Fibroblast of skin of abdomen (primary cell): ENCODE data around the gene SLC37A1. TPM values are rescaled to one million over a fixed set of nuclear protein-coding genes. Genes with fewer than 3 reads are reported as not detected.
"Not testable (repeated sequence)": the region's sequence is repeated elsewhere in the genome, so short reads cannot be mapped to it uniquely, and the experiment has no call there.

Experiments used
- DNase-seq: peaks from one replicate; pipeline ENCODE4 v3.0.0-alpha.2; 2013
- polyA plus RNA-seq, 2 experiments: library from polyadenylated mRNA; unstranded; fragments of 120-200 nt; gene quantifications; one replicate each; pipeline ENCODE4 v1.2.1, GENCODE V29; 2013; ENCODE audit not compliant: insufficient read length in 2 of 2

Gene SLC37A1
- polyA plus RNA-seq (2013, experiment 1 of 2; ENCODE audit: insufficient read length) = 0.22 TPM
- polyA plus RNA-seq (2013, experiment 2 of 2; ENCODE audit: insufficient read length) = 0.26 TPM

DNA sequence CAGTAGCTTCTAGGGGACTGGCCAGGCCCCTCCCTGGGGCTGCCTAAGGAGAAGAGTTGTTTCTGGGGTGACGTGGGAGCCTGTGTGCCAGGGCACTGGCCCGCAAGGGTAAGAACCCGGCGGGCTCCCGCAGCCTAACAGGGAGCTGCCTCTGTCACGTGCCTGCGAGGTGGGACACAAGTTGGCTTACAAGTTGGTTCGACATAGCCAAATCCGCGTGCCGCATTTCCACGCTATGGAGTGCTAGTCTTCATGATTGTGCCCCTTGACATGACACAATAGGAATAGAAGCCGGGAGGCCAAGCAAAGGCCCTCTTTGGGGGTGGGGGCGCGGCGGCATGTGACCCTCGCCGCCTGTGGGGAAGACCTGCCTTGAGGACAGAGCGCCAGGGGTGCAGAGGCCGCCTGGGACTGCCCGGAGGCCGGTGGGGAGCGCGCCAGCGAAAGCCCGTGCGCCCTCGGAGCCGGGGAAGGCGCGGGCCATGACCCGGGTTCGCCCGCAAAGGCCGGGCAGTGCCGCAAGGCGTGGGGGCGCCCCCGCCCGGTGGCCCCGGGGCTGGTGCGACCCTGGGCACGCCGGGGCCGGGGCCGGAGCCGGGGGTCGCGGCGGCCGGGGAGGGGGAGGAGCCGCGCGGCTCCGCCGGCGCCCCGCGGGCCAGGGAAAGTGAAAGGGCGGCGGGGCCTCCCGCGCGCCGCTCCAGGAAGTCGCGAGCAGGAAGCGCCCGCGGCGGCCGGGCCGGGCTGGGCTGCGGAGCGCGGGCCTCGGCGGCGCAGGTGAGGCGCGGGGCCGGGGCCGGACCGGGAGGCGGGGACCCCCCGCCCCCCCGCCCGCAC lies at the start of gene SLC37A1:
Gene SLC37A1, plus strand, starts transcription at position 702 of the 834 bp plus-strand sequence. CDS start 4,603 bp downstream, outside the sequence.
- no peak for DNase-seq

DNA sequence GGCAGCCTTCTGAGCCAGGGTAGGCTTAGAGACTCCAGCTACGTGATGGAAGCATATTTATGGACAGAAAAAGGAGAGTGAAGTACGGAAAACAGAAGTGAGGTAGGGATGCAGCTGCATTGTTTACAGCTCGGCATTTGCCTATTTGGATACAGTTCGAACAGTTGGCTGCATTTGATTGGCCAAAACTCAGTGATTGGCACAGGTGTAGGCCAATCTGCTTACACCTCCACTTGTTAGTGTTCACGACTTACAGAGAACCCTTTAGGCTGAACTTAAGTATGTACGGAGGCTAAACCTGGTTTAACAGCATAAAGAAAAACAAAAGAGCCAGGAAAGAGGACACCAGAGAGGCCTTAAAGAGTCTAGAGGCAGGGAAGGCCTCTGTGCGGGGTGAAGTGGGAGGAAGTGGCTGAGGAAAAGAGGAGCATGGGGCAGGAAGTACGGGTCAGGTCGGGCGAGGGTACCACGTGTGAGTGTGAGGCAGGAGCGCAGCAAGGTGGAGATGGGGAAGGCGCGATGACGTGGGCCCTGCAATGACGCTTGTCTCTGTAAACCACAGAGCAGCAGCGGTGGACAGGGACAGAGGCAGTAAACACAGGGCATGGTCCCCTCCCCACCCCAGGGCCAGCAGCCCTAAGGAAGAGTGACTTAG lies 49.7 kb upstream of the SLC37A1 start:
- DNase-seq = peak; percentile 21

DNA sequence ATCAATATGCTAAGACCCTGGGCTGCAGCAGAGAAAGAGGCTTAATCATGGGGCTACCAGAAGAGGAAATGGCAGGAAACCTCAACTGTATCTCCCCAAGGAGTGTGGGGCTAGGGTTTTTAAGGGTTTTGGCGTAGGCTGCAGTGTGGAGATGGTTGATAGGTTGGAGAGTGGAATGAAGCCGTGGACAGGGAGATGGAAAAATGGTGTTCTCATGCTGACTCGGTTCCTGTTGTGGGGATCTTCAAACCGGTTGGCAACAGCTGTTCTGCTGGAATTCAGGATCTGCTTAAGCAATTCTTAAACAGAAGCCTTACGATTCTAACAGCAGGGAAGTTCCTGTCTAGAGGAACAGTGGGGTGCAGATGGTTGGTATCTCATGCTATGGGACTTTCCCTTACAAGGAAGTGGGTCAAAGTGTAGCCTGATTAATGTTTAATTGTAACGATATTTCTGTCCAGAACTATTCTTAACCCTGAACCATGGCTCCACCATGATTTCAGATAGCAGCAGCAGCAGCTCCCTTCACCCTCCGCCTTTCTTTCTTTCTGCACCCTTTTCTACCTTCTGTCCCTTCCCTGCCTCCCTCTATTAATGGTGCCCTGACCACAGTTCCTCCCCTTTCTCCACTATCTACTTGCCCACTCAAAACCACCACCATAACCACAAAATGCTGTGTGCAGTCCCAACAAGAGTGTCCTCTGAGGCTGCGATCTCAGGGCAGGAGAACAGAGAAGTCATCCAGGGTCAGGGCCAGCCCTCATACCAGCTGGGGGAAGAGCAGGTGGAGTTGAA lies 48.4 kb upstream of the SLC37A1 start:
- DNase-seq = no peak

DNA sequence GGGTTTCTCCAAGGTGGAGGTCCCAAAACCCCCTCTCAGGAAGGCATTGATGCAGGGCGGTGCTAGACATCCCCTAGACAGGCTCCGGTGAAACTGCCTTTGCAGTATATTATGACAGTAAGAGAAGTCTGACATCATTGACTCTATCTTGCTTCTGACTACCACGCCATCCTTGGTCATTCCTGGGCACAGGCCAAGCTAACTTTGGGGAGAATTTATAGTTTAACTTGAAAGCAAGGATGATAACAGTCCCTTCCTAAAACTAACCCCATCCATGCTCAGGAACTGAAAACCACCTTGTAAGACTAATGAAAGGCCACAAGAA lies 47.9 kb upstream of the SLC37A1 start:
- DNase-seq = no peak

DNA sequence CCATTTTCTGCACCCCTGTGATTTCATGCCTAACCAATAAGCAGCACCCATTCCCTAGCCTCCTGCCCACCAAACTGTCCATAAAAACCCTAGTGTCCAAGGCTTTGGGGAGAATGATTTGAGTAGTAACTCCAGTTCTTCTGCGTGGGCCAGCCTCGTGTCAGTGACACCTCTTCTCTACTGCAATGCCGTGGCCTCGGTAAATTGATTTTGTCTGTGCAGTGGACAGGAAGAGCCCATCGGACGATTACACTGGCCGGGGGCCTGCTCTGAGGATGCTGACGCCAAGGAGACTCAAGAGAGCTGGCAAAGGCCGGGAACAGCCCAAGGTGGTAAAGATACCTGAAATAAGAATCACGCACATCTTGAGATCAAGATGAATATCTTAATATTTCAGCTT lies 47.0 kb upstream of the SLC37A1 start:
- no peak for DNase-seq

DNA sequence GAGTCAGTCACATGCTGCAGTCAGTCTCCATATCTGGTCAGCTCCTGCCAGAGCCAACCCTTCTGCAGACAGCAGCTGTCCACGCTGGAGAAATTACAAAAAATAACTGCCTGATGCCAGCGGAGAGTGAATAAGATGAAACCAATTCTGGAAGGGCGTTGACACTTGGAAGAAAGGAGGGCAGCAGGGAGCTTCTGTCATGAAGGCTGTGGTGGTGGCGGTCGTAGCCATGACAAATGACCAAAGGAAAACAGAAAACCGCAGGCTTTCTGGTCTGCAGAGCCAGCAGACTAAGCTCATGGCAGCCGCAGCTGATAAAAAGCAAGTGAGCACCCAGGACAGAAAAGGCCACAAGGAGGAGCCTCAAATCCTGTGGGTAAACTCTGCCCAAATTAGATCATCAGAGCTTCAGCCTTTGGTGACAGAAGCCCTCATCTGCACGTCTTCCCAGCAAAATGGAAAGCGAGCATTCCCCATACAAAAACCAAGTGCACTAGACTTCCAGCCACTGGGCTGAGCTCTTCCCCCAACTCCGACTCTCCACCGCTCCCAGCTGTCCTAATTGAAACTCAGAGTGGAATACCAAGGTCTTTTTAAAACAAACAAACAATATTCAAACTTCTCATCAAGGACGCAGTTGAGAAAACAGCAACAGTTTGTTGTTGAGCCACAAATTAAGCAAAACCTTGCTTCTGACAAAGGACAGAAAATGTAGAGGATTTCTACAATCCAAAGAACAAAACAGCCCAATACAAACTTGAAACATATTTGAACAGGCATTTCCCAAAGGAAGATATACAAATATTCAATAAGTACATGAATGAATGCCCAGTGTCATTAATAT lies 46.3 kb upstream of the SLC37A1 start:
- DNase-seq = no peak

DNA sequence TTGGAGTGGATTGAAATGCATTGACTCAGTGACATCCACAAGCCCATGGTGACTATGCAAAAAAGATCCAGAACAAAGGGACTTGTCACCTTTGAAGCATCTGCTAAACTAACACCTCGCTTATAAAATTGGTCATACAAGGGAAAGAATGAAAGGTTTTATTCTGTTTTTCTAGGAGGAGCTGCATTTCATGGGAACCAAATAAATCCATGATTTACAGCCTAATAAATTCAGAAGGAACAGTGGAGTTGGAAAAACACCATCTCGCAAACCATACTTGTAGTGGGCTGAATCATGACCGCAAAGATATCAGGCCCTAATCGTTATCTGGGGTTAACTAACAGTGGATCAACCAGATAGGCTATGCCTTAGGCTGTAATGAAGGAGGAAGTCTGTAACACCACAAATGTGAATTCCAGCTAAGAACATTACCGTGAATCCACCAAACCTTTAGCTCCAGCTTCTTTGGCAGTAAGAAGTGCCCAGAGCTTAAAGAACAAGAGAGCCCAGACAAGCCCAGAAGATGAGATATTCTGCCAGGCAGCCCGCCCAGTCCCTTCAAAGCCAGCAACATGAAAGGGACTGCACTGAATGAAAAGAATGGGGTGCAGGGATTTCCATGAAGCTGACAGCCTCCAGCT lies 45.0 kb upstream of the SLC37A1 start:
- no peak for DNase-seq

DNA sequence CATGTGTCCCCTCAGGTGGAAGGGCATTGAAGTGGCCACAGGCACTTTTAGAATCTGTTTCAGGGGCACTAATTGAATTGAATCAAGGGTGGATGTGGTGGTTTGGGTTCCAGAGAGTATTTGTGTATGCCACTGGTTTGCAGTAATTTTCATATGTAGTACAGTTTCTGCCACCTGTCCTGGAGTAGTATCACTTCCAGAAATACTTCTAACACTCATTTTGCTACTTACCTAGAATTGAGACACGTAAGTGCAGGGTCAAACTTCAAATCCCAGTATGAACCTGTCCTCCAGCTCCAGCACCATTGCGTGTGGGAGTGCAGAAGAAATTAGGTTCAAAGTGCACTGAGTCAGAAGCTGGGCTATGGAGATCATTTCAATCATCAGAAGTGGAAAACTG lies 44.4 kb upstream of the SLC37A1 start:
- DNase-seq = no peak

DNA sequence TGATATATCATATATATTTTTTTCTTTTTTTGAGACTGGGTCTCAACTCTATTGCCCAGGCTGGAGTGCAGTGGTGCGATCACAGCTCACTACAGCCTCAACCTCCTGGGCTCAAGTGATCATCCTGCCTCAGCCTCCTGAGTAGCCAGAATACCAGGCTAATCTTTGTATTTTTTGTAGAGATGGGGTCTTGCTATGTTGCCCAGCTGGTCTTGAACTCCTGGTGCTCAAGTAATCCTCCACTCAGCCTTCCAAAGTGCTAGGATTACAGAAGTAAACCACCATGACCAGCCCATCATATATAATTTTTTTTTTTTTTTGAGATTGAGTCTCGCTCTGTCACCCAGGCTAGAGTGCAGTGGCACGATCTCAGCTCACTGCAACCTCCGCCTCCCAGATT lies 43.9 kb upstream of the SLC37A1 start:
- DNase-seq = not testable (repeated sequence)

DNA sequence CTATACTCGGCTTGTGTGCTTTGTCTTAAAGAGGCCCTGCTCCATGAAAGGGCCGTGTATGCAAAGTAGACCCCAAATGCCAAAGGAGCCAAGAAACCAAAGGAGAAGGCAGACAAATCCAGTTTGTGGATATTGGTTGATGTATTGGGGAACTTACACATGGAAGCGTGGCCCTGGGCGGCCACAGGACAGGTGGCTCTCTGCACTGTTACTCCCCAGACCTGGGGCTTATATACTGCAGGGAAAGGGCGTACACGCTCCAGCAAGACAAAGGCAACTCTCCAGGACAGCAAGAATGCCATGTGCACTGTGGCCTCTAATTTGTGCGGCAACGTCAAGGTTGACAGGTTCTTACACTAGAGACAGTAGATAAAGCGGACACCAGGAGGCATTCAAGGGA lies 42.4 kb upstream of the SLC37A1 start:
- DNase-seq = no peak

DNA sequence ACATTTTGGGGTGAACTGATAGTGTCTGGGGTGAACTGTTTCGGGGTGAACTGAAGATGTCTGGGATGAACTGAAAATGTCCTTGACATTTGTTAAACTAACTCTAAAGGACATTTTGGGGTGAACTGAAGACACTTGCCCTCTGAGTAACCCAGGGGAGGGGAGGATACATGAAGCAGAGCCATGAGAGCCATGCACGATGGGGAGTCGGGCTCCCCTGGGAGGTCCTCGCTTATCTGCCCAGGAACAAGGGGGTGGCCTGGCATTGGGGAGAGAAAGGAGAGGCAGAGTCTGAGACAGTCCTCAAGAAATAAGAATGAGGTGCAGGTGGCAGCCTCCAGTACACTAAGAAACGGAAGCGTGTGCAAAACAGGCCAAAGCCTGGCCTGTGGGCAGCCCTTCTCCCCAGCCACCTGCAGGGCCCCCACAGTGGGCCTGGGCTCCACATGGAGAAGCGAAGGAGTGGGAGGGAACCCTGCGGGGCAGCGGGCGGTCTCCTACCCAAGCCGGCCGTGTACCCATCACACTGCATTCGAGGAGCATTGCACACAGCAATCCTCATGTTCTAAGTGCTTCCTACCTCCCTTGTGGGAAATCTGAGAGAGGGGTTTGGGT lies 41.8 kb upstream of the SLC37A1 start:
- no peak for DNase-seq

DNA sequence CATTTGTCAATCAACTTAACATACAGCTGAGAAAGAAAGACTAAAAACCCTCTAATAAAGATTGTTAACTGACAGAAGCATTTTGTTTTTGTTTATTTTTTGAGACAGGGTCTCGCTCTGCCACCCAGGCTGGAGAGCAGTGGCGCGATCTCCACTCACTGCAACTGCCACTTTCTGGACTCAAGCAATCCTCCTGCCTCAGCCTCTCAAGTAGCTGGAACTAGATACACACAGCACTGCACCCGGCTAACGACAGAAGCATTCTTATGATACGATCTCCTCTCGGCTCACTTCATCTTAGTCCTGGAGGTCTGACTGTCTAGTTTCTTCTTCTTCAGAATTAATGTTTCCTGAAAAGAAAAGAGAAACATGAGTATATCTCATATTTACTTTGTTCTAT lies 41.1 kb upstream of the SLC37A1 start:
- DNase-seq = no peak

DNA sequence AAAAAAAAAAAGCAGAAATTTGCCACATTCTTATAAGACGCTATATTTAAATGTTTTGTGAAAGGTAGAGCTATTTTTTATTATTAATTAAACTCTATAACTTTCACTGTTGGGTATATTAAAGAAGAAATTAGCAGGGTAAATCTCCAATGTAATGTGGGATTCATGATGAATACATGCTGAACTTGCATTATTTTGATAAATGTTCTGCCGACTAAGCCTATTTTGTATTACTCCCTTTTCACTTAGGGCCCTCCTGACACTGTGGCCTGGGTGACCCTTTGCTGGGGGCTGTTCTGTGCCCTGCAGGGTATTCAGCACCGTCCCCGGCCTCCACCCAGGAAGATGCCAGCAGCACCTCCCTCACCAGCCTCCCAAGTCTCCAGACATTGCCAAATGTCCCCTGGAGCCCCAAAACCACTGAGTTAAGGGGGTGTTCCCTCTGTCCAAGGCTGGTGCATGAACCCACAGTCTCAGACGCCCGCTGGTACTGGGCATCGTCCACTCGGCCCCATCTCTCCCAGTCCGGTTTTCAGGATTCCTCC lies 40.1 kb upstream of the SLC37A1 start:
- DNase-seq = no peak

DNA sequence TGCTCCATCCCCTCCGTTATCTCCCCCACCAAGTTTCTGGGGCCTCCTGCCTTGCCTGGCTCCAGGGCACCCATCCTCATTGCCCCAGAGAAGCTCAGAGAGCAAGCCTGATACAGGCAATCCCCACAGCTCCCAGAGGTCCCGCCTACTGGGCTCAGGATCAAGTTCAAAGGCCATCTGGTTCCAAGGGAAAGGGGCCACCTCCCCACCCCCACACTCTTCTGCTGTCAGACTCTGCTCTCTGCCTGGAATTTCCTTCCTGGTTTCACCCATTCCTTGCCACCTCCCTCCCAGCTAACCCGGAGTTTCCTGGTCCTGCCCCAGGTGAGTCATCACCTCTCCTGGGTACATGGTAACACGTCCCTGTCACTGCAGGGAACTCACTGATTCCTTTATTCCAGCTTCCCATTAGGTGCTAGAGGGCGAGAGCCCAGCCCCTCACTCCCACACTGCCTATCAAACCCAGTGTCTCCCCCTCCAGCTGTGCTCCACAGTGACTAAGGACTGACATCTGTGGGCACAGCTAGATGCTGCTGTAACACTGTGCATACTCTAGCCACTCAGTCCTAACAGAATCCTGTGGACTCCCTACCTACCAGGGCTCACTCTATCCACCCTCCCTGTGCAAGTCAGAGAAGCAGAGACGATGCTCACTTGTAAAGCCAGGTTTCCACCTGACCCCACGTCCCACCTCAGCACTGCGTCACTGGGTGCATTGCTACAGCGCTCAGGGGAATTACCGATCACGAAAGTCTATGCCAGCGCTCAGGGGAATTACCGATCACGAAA lies 39.4 kb upstream of the SLC37A1 start:
- no peak for DNase-seq

DNA sequence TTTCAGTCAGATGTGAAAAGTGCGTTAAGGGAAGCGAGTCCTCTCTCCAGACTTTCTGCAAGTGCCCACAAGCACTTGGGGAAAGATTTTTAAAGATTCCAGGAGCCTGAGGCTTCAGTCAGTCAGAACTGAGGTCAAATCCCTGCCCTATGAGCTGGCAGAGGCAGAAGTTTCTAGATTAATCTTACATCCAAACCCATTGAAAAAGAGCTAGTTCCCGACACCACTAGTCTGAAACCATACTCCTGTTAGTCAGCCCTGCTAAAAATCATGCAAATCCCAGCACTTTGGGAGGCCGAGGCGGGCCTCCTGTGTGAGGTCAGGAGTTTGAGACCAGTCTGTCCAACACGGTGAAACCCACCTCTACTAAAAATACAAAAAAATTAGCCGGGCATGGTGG lies 38.6 kb upstream of the SLC37A1 start:
- no peak for DNase-seq

DNA sequence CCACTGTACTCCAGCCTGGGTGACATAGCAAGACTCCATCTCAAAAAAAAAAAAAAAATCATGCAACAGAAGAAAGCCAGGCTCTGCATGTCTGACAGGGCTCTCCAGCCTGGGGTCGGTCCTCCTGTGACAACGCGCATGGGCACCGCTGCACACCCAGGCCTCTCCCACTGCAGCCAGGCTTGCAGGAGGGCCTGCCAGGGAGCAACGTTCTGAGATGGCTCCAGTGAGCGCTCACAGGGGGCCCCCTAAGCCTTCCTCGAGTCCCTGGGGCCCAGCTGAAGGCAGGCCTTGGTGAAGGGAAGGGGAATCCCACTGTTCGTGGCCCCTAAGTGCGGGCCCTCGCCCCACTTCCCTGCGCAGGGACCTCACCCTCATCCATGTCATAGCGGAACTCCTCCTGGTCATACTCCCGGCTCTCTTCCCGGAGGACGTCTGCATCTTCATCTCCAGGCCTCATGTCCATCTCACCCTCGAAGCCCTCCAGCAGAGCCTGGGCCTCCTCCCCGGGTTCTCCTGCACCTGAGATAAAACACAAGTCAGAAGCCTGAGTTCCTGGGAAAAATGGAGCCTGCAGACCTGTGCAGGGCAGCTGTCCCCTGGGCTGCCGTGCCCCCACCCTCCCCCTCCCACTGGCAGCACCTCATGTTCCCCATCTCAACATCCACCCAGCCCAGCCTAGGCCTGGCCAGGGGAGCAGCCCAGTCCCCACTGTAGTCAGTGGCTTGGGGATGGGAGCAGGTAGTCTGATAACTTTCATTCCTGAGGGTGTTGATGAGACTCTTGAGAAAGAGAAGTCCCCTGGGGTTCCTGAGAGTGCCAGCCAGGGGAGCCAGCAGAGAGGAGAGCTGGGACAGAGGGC lies 37.9 kb upstream of the SLC37A1 start:
- no peak for DNase-seq

DNA sequence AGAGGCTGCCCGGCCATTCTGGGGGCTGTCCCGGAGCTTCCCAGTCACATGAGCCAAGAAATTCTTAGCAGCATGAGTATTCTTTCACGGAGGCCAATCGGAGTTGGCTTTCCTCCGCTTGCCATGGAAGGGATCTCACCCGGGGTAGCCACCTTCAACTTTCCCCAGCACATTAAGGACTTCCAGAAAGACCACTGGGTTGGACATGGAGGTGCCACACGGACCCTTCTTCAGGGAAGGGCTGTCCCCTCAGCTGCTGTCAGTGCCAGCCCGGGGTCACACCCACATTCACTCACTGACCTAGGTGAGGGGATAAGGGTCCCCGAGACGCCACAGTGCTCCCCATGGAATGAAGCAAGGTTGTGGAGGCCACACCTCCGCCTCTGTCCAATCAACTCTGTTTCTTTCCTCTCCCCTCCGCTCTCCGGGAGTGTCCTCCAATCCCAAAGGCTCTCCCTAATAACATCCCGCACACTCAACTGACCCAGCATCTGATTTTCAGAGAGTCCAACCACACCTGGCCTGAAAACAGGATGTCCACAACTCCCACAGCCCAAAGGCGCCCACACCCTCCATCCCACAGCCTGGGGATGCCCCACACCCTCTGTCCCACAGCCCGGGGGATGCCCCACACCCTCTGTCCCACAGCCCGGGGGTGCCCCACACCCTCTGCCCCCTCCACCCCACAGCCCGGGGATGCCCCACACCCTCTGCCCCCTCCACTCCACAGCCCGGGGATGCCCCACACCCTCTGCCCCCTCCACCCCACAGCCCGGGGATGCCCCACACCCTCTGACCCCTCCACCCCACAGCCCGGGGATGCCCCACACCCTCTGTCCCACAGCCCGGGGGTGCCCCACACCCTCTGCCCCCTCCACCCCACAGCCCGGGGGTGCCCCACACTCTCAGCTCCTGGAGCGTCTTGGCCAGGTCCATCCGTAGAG lies 37.0 kb upstream of the SLC37A1 start:
- DNase-seq = no peak

DNA sequence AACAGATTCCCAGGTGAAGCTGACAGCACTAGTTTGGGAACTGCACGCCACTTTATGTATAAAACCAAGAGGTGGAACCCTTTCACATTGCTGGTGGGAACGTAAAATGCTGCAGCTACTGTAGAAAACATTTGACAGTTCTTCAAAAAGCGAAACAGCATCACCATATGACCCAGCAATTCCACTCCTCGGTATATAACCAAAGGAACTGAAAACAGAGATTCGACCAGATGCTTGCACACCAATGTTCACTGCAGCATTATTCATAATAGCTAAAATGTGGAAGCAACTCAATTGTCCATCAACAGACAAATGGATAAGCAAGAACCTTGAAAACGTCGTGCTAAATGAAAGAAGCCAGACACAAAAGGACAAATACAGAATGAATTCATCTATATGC lies 35.1 kb upstream of the SLC37A1 start:
- DNase-seq = no peak
